HCT116 (cell line): ENCODE results near the gene CHST11. TPM values are rescaled to one million over a fixed set of nuclear protein-coding genes. Genes with fewer than 3 reads are reported as not detected.

Source experiments
- ATAC-seq: fragments of 200-7000 bp; cut with Tn5 transposase; 2 replicates; pipeline ENCODE4 v1.9.1; 2020; ENCODE audit warnings: mild to moderate bottlenecking, moderate library complexity
- BruUV-seq: library from RNA; stranded (reverse); fragments of 400-500 nt; replicated peaks from 2 replicates; lab custom pipeline; 2021; lab: Mats Ljungman, UMichigan
- CTCF ChIA-PET: fragments of 300-600 bp; sonication (Branson Sonifier 250); formaldehyde crosslinking; loops from one replicate; lab custom pipeline; 2021; ENCODE audit warnings: antibody characterized with exemption; lab: Charles Lee
- POLR2A ChIA-PET: fragments of 300-600, 350-600 bp; sonication (Branson Sonifier 250); formaldehyde crosslinking; loops from one replicate; lab custom pipeline; 2021; ENCODE audit warnings: antibody characterized with exemption; lab: Charles Lee
- RAD21 ChIA-PET, 2 experiments: fragments of 300-600 bp; sonication (Branson Sonifier 250); formaldehyde crosslinking; loops; one replicate each; lab custom pipeline; 2023; ENCODE audit warnings: low total read pairs in 2 of 2; ENCODE audit not compliant: uncharacterized antibody in 2 of 2, unreplicated experiment in 2 of 2, low non-redundant PET in 1 of 2; lab: Charles Lee
- DNase-seq: peaks from one replicate; pipeline ENCODE4 v3.0.0-alpha.2; 2010; ENCODE audit warnings: low read depth, low spot score
- H2AFZ ChIP-seq: fragments of 200-600 bp; shearing (Covaris generic), sonication (generic); 2 replicates; pipeline ENCODE4 v1.6.1; 2017; ENCODE audit warnings: low read depth, mixed run types, mixed read lengths, antibody characterized with exemption, low read length; ENCODE audit not compliant: poor library complexity, severe bottlenecking
- H3K27ac ChIP-seq: 2 replicates; pipeline ENCODE4 v1.5.1; 2012; ENCODE audit warnings: low read depth, low read length
- H3K27me3 ChIP-seq: fragments of 200-600 bp; sonication (generic); 2 replicates; pipeline ENCODE4 v1.6.1; 2016; ENCODE audit warnings: mixed run types, low read length, mixed read lengths; ENCODE audit not compliant: insufficient read depth
- H3K36me3 ChIP-seq, 2 experiments: fragments of 200-500 bp in 1 of 2; fragments of 200-600 bp in 1 of 2; sonication (Bioruptor generic) in 1 of 2; sonication (generic) in 1 of 2; 2 replicates each; pipeline versions ENCODE4 v1.5.1 to v1.6.1; 2014 to 2016; ENCODE audit warnings: low read length in 2 of 2, inconsistent platforms in 1 of 2, mixed read lengths in 1 of 2, mixed run types in 1 of 2; ENCODE audit not compliant: insufficient read depth in 2 of 2, control insufficient read depth in 1 of 2
- H3K4me1 ChIP-seq, 2 experiments: fragments of 200-600 bp in 1 of 2; sonication (generic) in 1 of 2; 2 replicates each; pipeline versions ENCODE4 v1.5.1 to v1.6.1; 2012 to 2017; ENCODE audit warnings: low read length in 2 of 2, inconsistent platforms in 1 of 2, mild to moderate bottlenecking in 1 of 2, mixed read lengths in 1 of 2, mixed run types in 1 of 2, moderate library complexity in 1 of 2; ENCODE audit not compliant: insufficient read depth in 2 of 2, control insufficient read depth in 1 of 2
- H3K4me2 ChIP-seq: fragments of 200-600 bp; sonication (generic); 2 replicates; pipeline ENCODE4 v1.6.1; 2017; ENCODE audit warnings: mixed run types, low read length, mixed read lengths
- H3K4me3 ChIP-seq, 2 experiments: fragments of 200-600 bp in 1 of 2; sonication (generic) in 1 of 2; replicated peaks in 1 of 2; 2 replicates each; pipeline ENCODE4 v1.5.1; 2011 to 2016; ENCODE audit warnings: low read length in 2 of 2, control low read depth in 1 of 2, low read depth in 1 of 2, mild to moderate bottlenecking in 1 of 2, mixed read lengths in 1 of 2, mixed run types in 1 of 2
- H3K79me2 ChIP-seq: fragments of 200-600 bp; sonication (generic); 2 replicates; pipeline ENCODE4 v1.6.1; 2017; ENCODE audit warnings: mild to moderate bottlenecking, mixed run types, low read length, moderate library complexity, mixed read lengths; ENCODE audit not compliant: insufficient read depth
- H3K9ac ChIP-seq: fragments of 200-600 bp; sonication (generic); 2 replicates; pipeline ENCODE4 v1.6.1; 2016; ENCODE audit warnings: low read length, mixed read lengths
- H3K9me2 ChIP-seq: fragments of 200-600 bp; sonication (generic), shearing (Covaris generic); 2 replicates; pipeline ENCODE4 v1.6.1; 2017; ENCODE audit warnings: mixed run types, mild to moderate bottlenecking, moderate library complexity; ENCODE audit not compliant: insufficient read depth
- H3K9me3 ChIP-seq, 2 experiments: fragments of 200-500 bp in 1 of 2; fragments of 200-600 bp in 1 of 2; sonication (Bioruptor generic) in 1 of 2; sonication (generic) in 1 of 2; 2 replicates each; pipeline ENCODE4 v1.6.1; 2014 to 2017; ENCODE audit warnings: low read length in 2 of 2, mixed read lengths in 2 of 2, inconsistent platforms in 1 of 2, low read depth in 1 of 2, mild to moderate bottlenecking in 1 of 2, mixed run types in 1 of 2, moderate library complexity in 1 of 2; ENCODE audit not compliant: control insufficient read depth in 1 of 2, insufficient read depth in 1 of 2
- H4K20me1 ChIP-seq: fragments of 200-600 bp; sonication (generic), shearing (Covaris generic); 2 replicates; pipeline ENCODE4 v1.6.1; 2017; ENCODE audit warnings: mixed run types, mild to moderate bottlenecking, moderate library complexity; ENCODE audit not compliant: insufficient read depth
- ATF3 ChIP-seq: IDR thresholded peaks from 2 replicates; pipeline ENCODE4 v1.6.1; 2012
- CBX3 ChIP-seq: IDR thresholded peaks from 2 replicates; pipeline ENCODE4 v1.6.1; 2012; ENCODE audit warnings: low read depth
- CEBPB ChIP-seq: IDR thresholded peaks from 2 replicates; pipeline ENCODE4 v1.6.1; 2012; ENCODE audit warnings: low read depth
- CTCF ChIP-seq, 3 experiments: fragments of 200-600 bp in 1 of 3; sonication (generic) in 1 of 3; IDR thresholded peaks in 2 of 3; conservative IDR thresholded peaks in 1 of 3; 2 replicates each; pipeline ENCODE4 v1.5.1; 2012 to 2017; ENCODE audit warnings: low read depth in 2 of 3, low read length in 2 of 3, antibody characterized with exemption in 1 of 3, borderline replicate concordance in 1 of 3, control low read depth in 1 of 3, mild to moderate bottlenecking in 1 of 3, mixed read lengths in 1 of 3, mixed run types in 1 of 3, moderate library complexity in 1 of 3; ENCODE audit not compliant: insufficient read depth in 1 of 3
- ELF1 ChIP-seq: IDR thresholded peaks from 2 replicates; pipeline ENCODE4 v1.6.1; 2012; ENCODE audit warnings: low read depth, borderline replicate concordance
- EZH2phosphoT487 ChIP-seq: fragments of 200-600 bp; IDR thresholded peaks from 2 replicates; pipeline ENCODE4 v1.6.1; 2018; ENCODE audit warnings: antibody characterized with exemption, borderline replicate concordance
- FOSL1 ChIP-seq: IDR thresholded peaks from 2 replicates; pipeline ENCODE4 v1.6.1; 2012; ENCODE audit warnings: low read depth
- JUND ChIP-seq: IDR thresholded peaks from 2 replicates; pipeline ENCODE4 v1.6.1; 2012
- MAX ChIP-seq: IDR thresholded peaks from 2 replicates; pipeline ENCODE4 v1.6.1; 2012
- POLR2A ChIP-seq: IDR thresholded peaks from 2 replicates; pipeline ENCODE4 v1.7.0; 2011; ENCODE audit warnings: borderline replicate concordance; ENCODE audit not compliant: insufficient read depth, insufficient read length; ENCODE audit errors: extremely low read depth
- RAD21 ChIP-seq: IDR thresholded peaks from 2 replicates; pipeline ENCODE4 v1.6.1; 2012; ENCODE audit warnings: low read depth, mild to moderate bottlenecking
- SIN3A ChIP-seq: IDR thresholded peaks from 2 replicates; pipeline ENCODE4 v1.6.1; 2012; ENCODE audit warnings: low read depth
- SP1 ChIP-seq: IDR thresholded peaks from 2 replicates; pipeline ENCODE4 v1.6.1; 2012; ENCODE audit warnings: low read depth
- SRF ChIP-seq: IDR thresholded peaks from 2 replicates; pipeline ENCODE4 v1.6.1; 2012; ENCODE audit warnings: low read depth
- TCF7L2 ChIP-seq: IDR thresholded peaks from 2 replicates; pipeline ENCODE4 v1.7.0; 2011; ENCODE audit warnings: borderline replicate concordance, inconsistent platforms; ENCODE audit not compliant: insufficient read depth, insufficient read length; ENCODE audit errors: extremely low read depth
- YY1 ChIP-seq: IDR thresholded peaks from 2 replicates; pipeline ENCODE4 v1.6.1; 2011; ENCODE audit warnings: low read length, low read depth, moderate library complexity, mild to moderate bottlenecking; ENCODE audit not compliant: insufficient replicate concordance; ENCODE audit errors: extremely low read depth
- ZBTB33 ChIP-seq: IDR thresholded peaks from 2 replicates; pipeline ENCODE4 v1.6.1; 2011; ENCODE audit warnings: mild to moderate bottlenecking, low read length, moderate library complexity; ENCODE audit not compliant: insufficient replicate concordance; ENCODE audit errors: extremely low read depth
- ZFX ChIP-seq: fragments of 450-650 bp; IDR thresholded peaks from 2 replicates; pipeline ENCODE4 v1.6.1; 2017
- ZNF274 ChIP-seq: fragments of 200-500 bp; sonication (Bioruptor generic); IDR thresholded peaks from 2 replicates; pipeline ENCODE4 v1.6.1; 2014; ENCODE audit warnings: mild to moderate bottlenecking, low read depth, low read length, inconsistent platforms
- intact Hi-C: fragments of 100-400 bp; cut with micrococcal nuclease; formaldehyde crosslinking; loops from 2 replicates; pipeline ENCODE4 v1.10.0; 2022
- total RNA-seq: library from RNA; stranded (reverse); gene quantifications from one replicate; pipeline ENCODE4 v1.2.1, GENCODE V29; 2021; ENCODE audit not compliant: unreplicated experiment
- TF ChIP-seq, protein P1 (sequence below): IDR thresholded peaks from 2 replicates; pipeline ENCODE4 v1.6.1; 2012; ENCODE audit warnings: low read depth

CHST11 gene
- total RNA-seq, 1 experiment from 2014 or later, result 10.1 TPM

- RAD21 ChIA-PET, result no interaction called here
- DNase-seq, result peak; percentile 28
- H3K4me3 ChIP-seq, result peak overlapping the region in 1 of 2 experiments; percentile 14; a peak in 1 of 4 replicates
- no peak overlapping the region for H3K9ac ChIP-seq
- H2AFZ ChIP-seq, result no peak overlapping the region
- CTCF ChIA-PET, result no interaction called here
- peaks cover 23 to 30% of the 10 kb centered on the region in 2 experiments for H3K4me1 ChIP-seq
- intact Hi-C loops, result no loop called here
- H3K9me2 ChIP-seq, result no peaks in the 10 kb centered on the region
- H3K4me2 ChIP-seq, result peak overlapping the region; percentile 67
- ATAC-seq, result peak; percentile 59
- H4K20me1 ChIP-seq, result no peaks in the 10 kb centered on the region
- no peaks in the 10 kb centered on the region for H3K27me3 ChIP-seq
- POLR2A ChIA-PET, result no interaction called here
- H3K9me3 ChIP-seq, result no peaks in the 10 kb centered on the region
- H3K36me3 ChIP-seq, result no peaks in the 10 kb centered on the region
- no peaks in the 10 kb centered on the region for H3K79me2 ChIP-seq
- BruUV-seq, result no TSS peak
- peak overlapping the region; percentile 19 for H3K27ac ChIP-seq
- TF ChIP-seq CEBPB (0 out of 2 replicates have a peak, but pooled peaks have one; percentile 19), JUND (peak; percentile 49; the same call in 1 of the 2 replicates), FOSL1 (0 out of 2 replicates have a peak, but pooled peaks have one; percentile 16), CBX3 (peak; percentile 87), TCF7L2 (no peak), SRF (no peak), MAX (no peak), RAD21 (peak; percentile 14; the same call in 1 of the 2 replicates), ZFX (no peak), POLR2A (no peak), ZBTB33 (no peak), ZNF274 (no peak), ELF1 (no peak), SIN3A (0 out of 2 replicates have a peak, but pooled peaks have one; percentile 35), YY1 (no peak), ATF3 (no peak), SP1 (peak; percentile 78), EZH2phosphoT487 (no peak), CTCF (IDR thresholded peaks at IDR 0.05 in 2 of 3, conservative IDR thresholded peaks at IDR 0.05 in 1 of 3; ENCODE audit: borderline replicate concordance in 1 of 3, insufficient read depth in 1 of 3, low read depth in 2 of 3, low read length in 2 of 3) (no peak)
- TF ChIP-seq, protein P1, sequence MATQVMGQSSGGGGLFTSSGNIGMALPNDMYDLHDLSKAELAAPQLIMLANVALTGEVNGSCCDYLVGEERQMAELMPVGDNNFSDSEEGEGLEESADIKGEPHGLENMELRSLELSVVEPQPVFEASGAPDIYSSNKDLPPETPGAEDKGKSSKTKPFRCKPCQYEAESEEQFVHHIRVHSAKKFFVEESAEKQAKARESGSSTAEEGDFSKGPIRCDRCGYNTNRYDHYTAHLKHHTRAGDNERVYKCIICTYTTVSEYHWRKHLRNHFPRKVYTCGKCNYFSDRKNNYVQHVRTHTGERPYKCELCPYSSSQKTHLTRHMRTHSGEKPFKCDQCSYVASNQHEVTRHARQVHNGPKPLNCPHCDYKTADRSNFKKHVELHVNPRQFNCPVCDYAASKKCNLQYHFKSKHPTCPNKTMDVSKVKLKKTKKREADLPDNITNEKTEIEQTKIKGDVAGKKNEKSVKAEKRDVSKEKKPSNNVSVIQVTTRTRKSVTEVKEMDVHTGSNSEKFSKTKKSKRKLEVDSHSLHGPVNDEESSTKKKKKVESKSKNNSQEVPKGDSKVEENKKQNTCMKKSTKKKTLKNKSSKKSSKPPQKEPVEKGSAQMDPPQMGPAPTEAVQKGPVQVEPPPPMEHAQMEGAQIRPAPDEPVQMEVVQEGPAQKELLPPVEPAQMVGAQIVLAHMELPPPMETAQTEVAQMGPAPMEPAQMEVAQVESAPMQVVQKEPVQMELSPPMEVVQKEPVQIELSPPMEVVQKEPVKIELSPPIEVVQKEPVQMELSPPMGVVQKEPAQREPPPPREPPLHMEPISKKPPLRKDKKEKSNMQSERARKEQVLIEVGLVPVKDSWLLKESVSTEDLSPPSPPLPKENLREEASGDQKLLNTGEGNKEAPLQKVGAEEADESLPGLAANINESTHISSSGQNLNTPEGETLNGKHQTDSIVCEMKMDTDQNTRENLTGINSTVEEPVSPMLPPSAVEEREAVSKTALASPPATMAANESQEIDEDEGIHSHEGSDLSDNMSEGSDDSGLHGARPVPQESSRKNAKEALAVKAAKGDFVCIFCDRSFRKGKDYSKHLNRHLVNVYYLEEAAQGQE, result no peak
These were observed 220.8 kb downstream of the CHST11 start for GRCh38 chr12:104677441-104678089.
